ENCODE data around the gene HARS1. TPM values are rescaled to one million over a fixed set of nuclear protein-coding genes. Genes with fewer than 3 reads are reported as not detected.
"Not testable (repeated sequence)": the region's sequence is repeated elsewhere in the genome, so short reads cannot be mapped to it uniquely, and the experiment has no call there.

Gene HARS1
- total RNA-seq, 2 donors from 2014 or later, result 82.2 to 103 TPM

DNA sequence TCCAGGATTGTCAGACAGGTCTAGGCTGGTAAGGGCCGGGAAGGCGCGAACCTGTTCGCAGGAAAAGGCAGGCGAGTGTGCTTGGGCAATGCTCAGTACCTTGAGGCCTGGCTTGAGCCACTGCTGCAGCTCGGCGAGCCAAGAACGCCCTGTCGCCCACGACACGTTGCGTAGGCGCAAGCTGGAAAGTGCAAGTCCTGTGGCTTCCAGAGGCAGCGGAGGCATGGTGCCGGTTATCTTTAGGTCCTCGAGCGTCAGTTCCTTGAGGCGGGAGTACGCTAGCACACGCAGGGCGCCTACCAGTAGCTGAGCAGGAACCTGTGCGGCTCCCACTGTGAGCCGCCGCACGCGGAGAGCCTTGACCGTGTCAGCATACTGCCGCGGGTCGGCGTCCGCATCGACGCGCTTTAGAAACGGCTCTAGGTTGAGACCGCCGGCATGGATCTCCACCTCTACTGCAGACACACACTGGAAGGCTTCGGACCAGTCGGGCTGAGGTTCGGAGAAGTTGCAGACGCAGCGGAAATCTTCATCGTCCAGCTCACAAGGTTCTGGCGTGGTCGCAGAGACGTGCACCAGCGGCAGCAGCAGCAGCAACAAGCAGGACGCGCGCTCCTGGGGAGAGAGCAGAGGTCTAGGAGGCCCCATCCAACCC is 58.7 kb downstream of the HARS1 start:
- H3K9me3 Mint-ChIP-seq, result peaks cover 3% of the 10 kb centered on the region
- H3K4me3 Mint-ChIP-seq, result peak overlapping the region; percentile 86
- no peaks in the 10 kb centered on the region for H3K36me3 Mint-ChIP-seq (ENCODE audit: low read depth)
- ATAC-seq (replicated peaks), result peak; percentile 77
- peaks cover 10% of the 10 kb centered on the region for H3K4me1 Mint-ChIP-seq
- peak overlapping the region; percentile 67 for H3K27ac Mint-ChIP-seq
- H3K27me3 Mint-ChIP-seq, result no peaks in the 10 kb centered on the region

- Mint-ChIP-seq H3K27me3 (no peaks in the 10 kb centered on the region), H3K4me1 (peaks cover 10% of the 10 kb centered on the region), H3K27ac (no peak overlapping the region), H3K36me3 (ENCODE audit: low read depth) (no peaks in the 10 kb centered on the region), H3K9me3 (peaks cover 3% of the 10 kb centered on the region), H3K4me3 (peak overlapping the region; percentile 86)
- ATAC-seq (replicated peaks), result peak; percentile 28
Measured at GRCh38 chr5:140631831-140632365, 59.3 kb downstream of the HARS1 start.

- Mint-ChIP-seq H3K9me3 (peaks cover 3% of the 10 kb centered on the region), H3K27me3 (no peaks in the 10 kb centered on the region), H3K36me3 (ENCODE audit: low read depth) (no peaks in the 10 kb centered on the region), H3K4me1 (peaks cover 10% of the 10 kb centered on the region), H3K27ac (no peak overlapping the region), H3K4me3 (no peak overlapping the region)
- ATAC-seq (replicated peaks), result no peak
Measured at GRCh38 chr5:140631036-140631417, 60.1 kb downstream of the HARS1 start.

- peaks cover 10% of the 10 kb centered on the region for H3K4me1 Mint-ChIP-seq
- ATAC-seq (replicated peaks), result no peak
- H3K4me3 Mint-ChIP-seq, result no peak overlapping the region
- H3K36me3 Mint-ChIP-seq (ENCODE audit: low read depth), result no peaks in the 10 kb centered on the region
- H3K9me3 Mint-ChIP-seq, result peaks cover 3% of the 10 kb centered on the region
- no peak overlapping the region for H3K27ac Mint-ChIP-seq
- H3K27me3 Mint-ChIP-seq, result no peaks in the 10 kb centered on the region
Measured at GRCh38 chr5:140630292-140631035, 60.7 kb downstream of the HARS1 start.

GRCh38 chr5:140628711-140629110 is 62.5 kb downstream of the HARS1 start:
- Mint-ChIP-seq H3K4me3 (no peak overlapping the region), H3K9me3 (peaks cover 3% of the 10 kb centered on the region), H3K4me1 (peaks cover 10% of the 10 kb centered on the region), H3K36me3 (ENCODE audit: low read depth) (no peaks in the 10 kb centered on the region), H3K27me3 (no peaks in the 10 kb centered on the region), H3K27ac (no peak overlapping the region)
- ATAC-seq (replicated peaks), result no peak

GRCh38 chr5:140627972-140628371 is 63.2 kb downstream of the HARS1 start:
- Mint-ChIP-seq H3K36me3 (ENCODE audit: low read depth) (no peaks in the 10 kb centered on the region), H3K4me1 (peaks cover 5% of the 10 kb centered on the region), H3K9me3 (peaks cover 3% of the 10 kb centered on the region), H3K27me3 (no peaks in the 10 kb centered on the region), H3K4me3 (no peak overlapping the region), H3K27ac (no peak overlapping the region)
- ATAC-seq (replicated peaks), result no peak

GRCh38 chr5:140624886-140625285 is 66.3 kb downstream of the HARS1 start:
- not testable (repeated sequence) for H3K27ac Mint-ChIP-seq; H3K9me3 Mint-ChIP-seq; H3K36me3 Mint-ChIP-seq (ENCODE audit: low read depth)

More at GRCh38 chr5:140624886-140625285, 66.3 kb downstream of the HARS1 start:
- H3K4me3 Mint-ChIP-seq; H3K27me3 Mint-ChIP-seq; ATAC-seq (replicated peaks); H3K4me1 Mint-ChIP-seq: not testable (repeated sequence)

Other genes with a start within 250 kb of the HARS1 start
- gene EIF4EBP3, start 143.7 kb downstream of the HARS1 start, total RNA-seq, result 10 to 100 TPM in 1 of 2 donors, 1 to 10 TPM in 1; 8.9 to 11.8 TPM
- gene SRA1, start 133.9 kb downstream of the HARS1 start, total RNA-seq, result 10 to 100 TPM; 32.3 to 39.1 TPM
- gene APBB3, start 126.8 kb downstream of the HARS1 start, total RNA-seq, result 10 to 100 TPM; 20.5 to 56.6 TPM
- 10 to 100 TPM; 56.0 to 89.6 TPM for gene SLC35A4, start 126.5 kb downstream of the HARS1 start, total RNA-seq
- under 1 TPM; 0.32 to 0.39 TPM for gene CD14, start 58.2 kb downstream of the HARS1 start, total RNA-seq
- gene TMCO6, start 51.9 kb downstream of the HARS1 start, total RNA-seq, result 10 to 100 TPM; 22.9 to 30.6 TPM
- gene NDUFA2, start 43.7 kb downstream of the HARS1 start, total RNA-seq, result 10 to 100 TPM; 48.1 to 63.9 TPM
- 10 to 100 TPM; 76.9 to 85.8 TPM for gene IK, start 43.5 kb downstream of the HARS1 start, total RNA-seq
- 10 to 100 TPM; 38.8 TPM for gene WDR55, start 26.5 kb downstream of the HARS1 start, total RNA-seq
- gene DND1, start 17.8 kb downstream of the HARS1 start, total RNA-seq, result 1 to 10 TPM; 3.0 to 3.4 TPM
- gene HARS2, start 85 bp upstream of the HARS1 start, total RNA-seq, result 10 to 100 TPM; 24.7 to 30.2 TPM
- 10 to 100 TPM; 47.5 to 58.0 TPM for gene ZMAT2, start 9.1 kb upstream of the HARS1 start, total RNA-seq
- not detected for gene PCDHA1, start 94.8 kb upstream of the HARS1 start, total RNA-seq
- not detected for gene PCDHA2, start 103.5 kb upstream of the HARS1 start, total RNA-seq
- gene PCDHA3, start 109.7 kb upstream of the HARS1 start, total RNA-seq, result not detected
- gene PCDHA4, start 115.7 kb upstream of the HARS1 start, total RNA-seq, result not detected
- gene PCDHA5, start 130.2 kb upstream of the HARS1 start, total RNA-seq, result not detected
- not detected for gene PCDHA6, start 136.6 kb upstream of the HARS1 start, total RNA-seq
- gene PCDHA7, start 142.9 kb upstream of the HARS1 start, total RNA-seq, result not detected
- not detected for gene PCDHA8, start 149.8 kb upstream of the HARS1 start, total RNA-seq
- gene PCDHA9, start 157.0 kb upstream of the HARS1 start, total RNA-seq, result not detected
- gene PCDHA10, start 164.5 kb upstream of the HARS1 start, total RNA-seq, result not detected
- gene PCDHA11, start 177.6 kb upstream of the HARS1 start, total RNA-seq, result not detected
- not detected for gene PCDHA12, start 183.9 kb upstream of the HARS1 start, total RNA-seq
- gene PCDHA13, start 190.8 kb upstream of the HARS1 start, total RNA-seq, result not detected
- not detected for gene PCDHAC1, start 234.9 kb upstream of the HARS1 start, total RNA-seq